Measurements from ENCODE around the gene BACE1. TPM values are rescaled to one million over a fixed set of nuclear protein-coding genes. Genes with fewer than 3 reads are reported as not detected.

The BACE1 gene
- total and polyA plus RNA-seq, 2 of the 13 experiments (the other 11 are each of a cell fraction or from before 2014, with no cell fraction given): 7.5 to 17.9 TPM

DNA sequence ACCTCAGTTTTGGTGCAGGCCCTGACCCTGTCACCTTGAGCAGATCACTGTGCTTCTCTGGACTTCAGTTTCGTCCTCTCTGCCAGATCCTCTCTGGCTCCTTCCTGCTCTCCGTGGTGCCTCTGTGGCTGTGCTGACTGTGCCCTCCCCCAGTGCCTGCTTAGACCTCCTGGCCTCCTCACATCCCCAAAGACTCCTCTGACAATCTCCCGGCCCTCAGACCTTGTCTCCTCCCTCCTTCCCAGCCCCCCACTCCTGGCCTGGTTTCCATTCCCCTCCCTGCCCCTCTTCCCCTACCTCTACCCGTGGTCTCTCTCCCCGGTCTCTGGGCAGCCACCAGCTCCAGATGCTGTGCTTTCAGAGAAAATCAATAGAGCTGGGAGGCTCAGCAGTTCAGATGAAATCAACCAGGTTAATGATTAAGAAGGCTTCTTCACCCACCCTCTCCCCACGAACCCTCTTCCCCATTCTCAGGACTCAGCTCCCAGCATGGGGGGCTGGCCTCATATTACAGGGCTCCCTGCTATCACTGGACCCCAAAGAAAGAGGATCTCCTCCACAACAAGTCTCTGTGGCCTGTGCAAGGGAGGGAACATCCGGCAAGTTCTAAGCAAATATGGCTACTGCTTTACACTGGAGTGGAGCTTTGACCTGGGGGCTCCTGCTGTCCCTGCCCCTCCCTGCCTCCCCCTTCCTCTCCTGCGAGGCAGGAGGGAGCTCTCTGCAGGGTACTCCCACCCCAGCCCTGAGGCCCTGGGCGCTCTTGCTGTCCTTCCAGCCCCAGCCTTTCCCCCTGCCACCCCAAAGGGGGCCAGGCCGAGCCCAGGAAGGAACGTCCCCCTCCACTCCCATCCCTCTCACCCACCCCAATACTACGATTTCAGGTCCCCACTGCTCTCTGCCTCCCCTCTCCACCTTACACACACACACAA is 16.4 kb downstream of the BACE1 start (continued):
- TF ChIP-seq, protein P1, sequence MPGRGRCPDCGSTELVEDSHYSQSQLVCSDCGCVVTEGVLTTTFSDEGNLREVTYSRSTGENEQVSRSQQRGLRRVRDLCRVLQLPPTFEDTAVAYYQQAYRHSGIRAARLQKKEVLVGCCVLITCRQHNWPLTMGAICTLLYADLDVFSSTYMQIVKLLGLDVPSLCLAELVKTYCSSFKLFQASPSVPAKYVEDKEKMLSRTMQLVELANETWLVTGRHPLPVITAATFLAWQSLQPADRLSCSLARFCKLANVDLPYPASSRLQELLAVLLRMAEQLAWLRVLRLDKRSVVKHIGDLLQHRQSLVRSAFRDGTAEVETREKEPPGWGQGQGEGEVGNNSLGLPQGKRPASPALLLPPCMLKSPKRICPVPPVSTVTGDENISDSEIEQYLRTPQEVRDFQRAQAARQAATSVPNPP (CRISPR knock-in tag; IDR thresholded peaks at IDR 0.05): no peak
- TF ChIP-seq HOXA7 (CRISPR knock-in tag; IDR thresholded peaks at IDR 0.05) (no peak), ZNF615 (CRISPR knock-in tag; IDR thresholded peaks at IDR 0.05; ENCODE audit: borderline replicate concordance) (no peak), ZNF432 (CRISPR knock-in tag; IDR thresholded peaks at IDR 0.05; ENCODE audit: borderline replicate concordance) (no peak), ZNF44 (CRISPR knock-in tag; IDR thresholded peaks at IDR 0.05) (no peak), THYN1 (CRISPR knock-in tag; IDR thresholded peaks at IDR 0.05; ENCODE audit: borderline replicate concordance, low read depth) (no peak), PHF8 (CRISPR knock-in tag; IDR thresholded peaks at IDR 0.05) (no peak), ZMYM2 (CRISPR knock-in tag; IDR thresholded peaks at IDR 0.05) (no peak), ZFP36L1 (CRISPR knock-in tag; IDR thresholded peaks at IDR 0.05) (peak; percentile 71; the same call in 1 of the 2 replicates), ZIK1 (CRISPR knock-in tag; IDR thresholded peaks at IDR 0.05; ENCODE audit: borderline replicate concordance, low read depth) (no peak), FIP1L1 (IDR thresholded peaks at IDR 0.05; ENCODE audit: borderline replicate concordance, insufficient read depth, low read depth, low read length) (no peak), HIVEP1 (CRISPR knock-in tag; IDR thresholded peaks at IDR 0.05) (no peak; the same call in 1 of the 2 replicates), ZNF33A (CRISPR knock-in tag; IDR thresholded peaks at IDR 0.05; ENCODE audit: borderline replicate concordance) (no peak)
- TF ChIP-seq, protein P2, sequence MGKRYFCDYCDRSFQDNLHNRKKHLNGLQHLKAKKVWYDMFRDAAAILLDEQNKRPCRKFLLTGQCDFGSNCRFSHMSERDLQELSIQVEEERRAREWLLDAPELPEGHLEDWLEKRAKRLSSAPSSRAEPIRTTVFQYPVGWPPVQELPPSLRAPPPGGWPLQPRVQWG (CRISPR knock-in tag; IDR thresholded peaks at IDR 0.05; ENCODE audit: borderline replicate concordance, low read depth): no peak
- TF ChIP-seq, protein P3, sequence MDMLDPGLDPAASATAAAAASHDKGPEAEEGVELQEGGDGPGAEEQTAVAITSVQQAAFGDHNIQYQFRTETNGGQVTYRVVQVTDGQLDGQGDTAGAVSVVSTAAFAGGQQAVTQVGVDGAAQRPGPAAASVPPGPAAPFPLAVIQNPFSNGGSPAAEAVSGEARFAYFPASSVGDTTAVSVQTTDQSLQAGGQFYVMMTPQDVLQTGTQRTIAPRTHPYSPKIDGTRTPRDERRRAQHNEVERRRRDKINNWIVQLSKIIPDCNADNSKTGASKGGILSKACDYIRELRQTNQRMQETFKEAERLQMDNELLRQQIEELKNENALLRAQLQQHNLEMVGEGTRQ (IDR thresholded peaks at IDR 0.05; ENCODE audit: low read depth, low read length): no peak
- TF ChIP-seq, protein P3 (CRISPR knock-in tag; IDR thresholded peaks at IDR 0.05; ENCODE audit: borderline replicate concordance): no peak; the same call in 1 of the 2 replicates
- TF ChIP-seq, protein P4, sequence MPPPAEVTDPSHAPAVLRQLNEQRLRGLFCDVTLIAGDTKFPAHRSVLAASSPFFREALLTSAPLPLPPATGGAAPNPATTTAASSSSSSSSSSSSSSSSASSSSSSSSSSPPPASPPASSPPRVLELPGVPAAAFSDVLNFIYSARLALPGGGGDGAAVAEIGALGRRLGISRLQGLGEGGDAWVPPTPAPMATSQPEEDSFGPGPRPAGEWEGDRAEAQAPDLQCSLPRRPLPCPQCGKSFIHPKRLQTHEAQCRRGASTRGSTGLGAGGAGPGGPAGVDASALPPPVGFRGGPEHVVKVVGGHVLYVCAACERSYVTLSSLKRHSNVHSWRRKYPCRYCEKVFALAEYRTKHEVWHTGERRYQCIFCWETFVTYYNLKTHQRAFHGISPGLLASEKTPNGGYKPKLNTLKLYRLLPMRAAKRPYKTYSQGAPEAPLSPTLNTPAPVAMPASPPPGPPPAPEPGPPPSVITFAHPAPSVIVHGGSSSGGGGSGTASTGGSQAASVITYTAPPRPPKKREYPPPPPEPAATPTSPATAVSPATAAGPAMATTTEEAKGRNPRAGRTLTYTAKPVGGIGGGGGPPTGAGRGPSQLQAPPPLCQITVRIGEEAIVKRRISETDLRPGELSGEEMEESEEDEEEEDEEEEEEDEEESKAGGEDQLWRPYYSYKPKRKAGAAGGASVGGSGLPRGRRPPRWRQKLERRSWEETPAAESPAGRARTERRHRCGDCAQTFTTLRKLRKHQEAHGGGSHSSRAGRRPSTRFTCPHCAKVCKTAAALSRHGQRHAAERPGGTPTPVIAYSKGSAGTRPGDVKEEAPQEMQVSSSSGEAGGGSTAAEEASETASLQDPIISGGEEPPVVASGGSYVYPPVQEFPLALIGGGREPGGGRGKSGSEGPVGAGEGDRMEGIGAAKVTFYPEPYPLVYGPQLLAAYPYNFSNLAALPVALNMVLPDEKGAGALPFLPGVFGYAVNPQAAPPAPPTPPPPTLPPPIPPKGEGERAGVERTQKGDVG (CRISPR knock-in tag; IDR thresholded peaks at IDR 0.05; ENCODE audit: borderline replicate concordance): peak; percentile 16; the same call in 1 of the 2 replicates
- TF ChIP-seq, protein P5, sequence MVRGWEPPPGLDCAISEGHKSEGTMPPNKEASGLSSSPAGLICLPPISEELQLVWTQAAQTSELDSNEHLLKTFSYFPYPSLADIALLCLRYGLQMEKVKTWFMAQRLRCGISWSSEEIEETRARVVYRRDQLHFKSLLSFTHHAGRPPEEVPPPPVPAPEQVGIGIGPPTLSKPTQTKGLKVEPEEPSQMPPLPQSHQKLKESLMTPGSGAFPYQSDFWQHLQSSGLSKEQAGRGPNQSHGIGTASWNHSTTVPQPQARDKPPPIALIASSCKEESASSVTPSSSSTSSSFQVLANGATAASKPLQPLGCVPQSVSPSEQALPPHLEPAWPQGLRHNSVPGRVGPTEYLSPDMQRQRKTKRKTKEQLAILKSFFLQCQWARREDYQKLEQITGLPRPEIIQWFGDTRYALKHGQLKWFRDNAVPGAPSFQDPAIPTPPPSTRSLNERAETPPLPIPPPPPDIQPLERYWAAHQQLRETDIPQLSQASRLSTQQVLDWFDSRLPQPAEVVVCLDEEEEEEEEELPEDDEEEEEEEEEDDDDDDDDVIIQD (CRISPR knock-in tag; IDR thresholded peaks at IDR 0.05; ENCODE audit: low read depth): no peak
